OCI-LY3 (cell line): ENCODE data around the gene PPP1R7.

Source experiments
- EZH2phosphoT487 ChIP-seq: fragments of 200-600 bp; shearing (Covaris generic); IDR thresholded peaks from 2 replicates; pipeline ENCODE4 v1.6.1; 2018; ENCODE audit warnings: antibody characterized with exemption, mixed run types, low read depth
- TF ChIP-seq, protein P1 (sequence below): fragments of 200-600, 300-600 bp; sonication (generic); IDR thresholded peaks from 2 replicates; pipeline ENCODE4 v1.5.1; 2014; ENCODE audit warnings: antibody characterized with exemption, low read length, low read depth

DNA sequence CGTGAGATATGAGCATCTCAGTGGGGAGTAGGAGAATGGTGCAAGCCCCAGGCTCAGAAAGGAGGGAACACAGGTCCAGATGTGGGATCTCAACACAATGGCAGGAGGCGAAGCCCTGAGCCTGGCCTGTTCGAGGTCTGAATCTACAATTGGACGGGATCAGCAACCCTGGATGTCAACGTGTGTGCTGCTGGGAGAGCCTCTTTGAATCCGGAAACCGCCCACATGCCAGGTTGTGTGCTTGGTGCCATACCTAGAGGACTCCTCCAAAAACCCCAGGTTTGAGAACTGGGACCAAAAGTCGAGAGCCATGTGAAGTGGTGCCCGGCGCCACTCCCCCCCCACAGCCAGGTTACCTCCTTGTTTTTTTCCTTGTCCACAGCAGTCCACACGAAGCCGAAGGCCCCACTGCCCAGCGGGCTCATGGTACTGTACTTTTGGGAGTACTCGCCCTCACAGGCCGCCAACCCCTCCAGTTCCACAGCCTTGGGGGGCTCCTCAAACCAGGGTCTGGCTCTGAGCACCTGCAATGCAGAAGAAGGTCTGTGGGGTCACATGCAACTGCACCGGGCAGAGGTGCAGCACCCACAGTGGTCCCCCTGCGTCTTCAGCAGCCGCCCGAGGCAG is 27.8 kb upstream of the PPP1R7 start:
- TF ChIP-seq, protein P1, sequence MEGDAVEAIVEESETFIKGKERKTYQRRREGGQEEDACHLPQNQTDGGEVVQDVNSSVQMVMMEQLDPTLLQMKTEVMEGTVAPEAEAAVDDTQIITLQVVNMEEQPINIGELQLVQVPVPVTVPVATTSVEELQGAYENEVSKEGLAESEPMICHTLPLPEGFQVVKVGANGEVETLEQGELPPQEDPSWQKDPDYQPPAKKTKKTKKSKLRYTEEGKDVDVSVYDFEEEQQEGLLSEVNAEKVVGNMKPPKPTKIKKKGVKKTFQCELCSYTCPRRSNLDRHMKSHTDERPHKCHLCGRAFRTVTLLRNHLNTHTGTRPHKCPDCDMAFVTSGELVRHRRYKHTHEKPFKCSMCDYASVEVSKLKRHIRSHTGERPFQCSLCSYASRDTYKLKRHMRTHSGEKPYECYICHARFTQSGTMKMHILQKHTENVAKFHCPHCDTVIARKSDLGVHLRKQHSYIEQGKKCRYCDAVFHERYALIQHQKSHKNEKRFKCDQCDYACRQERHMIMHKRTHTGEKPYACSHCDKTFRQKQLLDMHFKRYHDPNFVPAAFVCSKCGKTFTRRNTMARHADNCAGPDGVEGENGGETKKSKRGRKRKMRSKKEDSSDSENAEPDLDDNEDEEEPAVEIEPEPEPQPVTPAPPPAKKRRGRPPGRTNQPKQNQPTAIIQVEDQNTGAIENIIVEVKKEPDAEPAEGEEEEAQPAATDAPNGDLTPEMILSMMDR, result no peak
- no peak for TF ChIP-seq EZH2phosphoT487
